ENCODE results near the gene UPK1A. TPM values are rescaled to one million over a fixed set of nuclear protein-coding genes. Genes with fewer than 3 reads are reported as not detected.
"Not testable (repeated sequence)": the region's sequence is repeated elsewhere in the genome, so short reads cannot be mapped to it uniquely, and the experiment has no call there.

Gene UPK1A
- total RNA-seq, 1 experiment from 2014 or later = 0.69 TPM

DNA sequence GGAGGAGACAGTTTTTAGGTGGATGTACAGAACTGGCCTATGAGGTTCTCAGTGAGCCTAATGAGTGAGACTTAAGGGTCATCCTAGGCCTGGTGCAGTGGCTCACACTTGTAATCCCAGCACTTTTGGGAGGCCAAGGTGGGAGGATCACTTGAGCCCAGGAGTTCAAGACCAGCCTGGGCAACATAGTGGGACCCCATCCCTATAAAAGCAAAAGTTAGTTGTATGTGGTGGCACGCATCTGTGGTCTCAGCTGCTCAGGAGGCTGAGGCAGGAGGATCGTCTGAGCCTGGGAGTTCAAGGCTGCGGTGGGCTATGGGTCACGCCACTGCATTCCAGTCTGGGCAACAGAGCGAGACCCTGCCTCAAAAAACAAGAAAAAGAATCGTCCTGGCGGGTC is 57.8 kb downstream of the UPK1A start:
- peaks cover 25% of the 10 kb centered on the region for H3K79me2 ChIP-seq (ENCODE audit: insufficient read depth, low read length)
- DNase-seq (ENCODE audit: low read depth, low spot score); H3K4me3 ChIP-seq (replicated peaks in 1 of 2; ENCODE audit: low read depth in 1 of 2, low read length in 2 of 2); H4K20me1 ChIP-seq (ENCODE audit: insufficient read depth); H3K9ac ChIP-seq (ENCODE audit: low read length); CTCF ChIA-PET; BruUV-seq (replicated peaks); H2AFZ ChIP-seq (ENCODE audit: low read depth, low read length, poor library complexity, severe bottlenecking); H3K4me1 ChIP-seq (ENCODE audit: control insufficient read depth in 1 of 2, insufficient read depth in 2 of 2, low read length in 2 of 2); H3K27ac ChIP-seq (ENCODE audit: low read depth, low read length); RAD21 ChIA-PET (ENCODE audit: low non-redundant PET in 1 of 2, low total read pairs in 2 of 2, uncharacterized antibody in 2 of 2, unreplicated experiment in 2 of 2); ATAC-seq; H3K4me2 ChIP-seq (ENCODE audit: low read length); H3K27me3 ChIP-seq (ENCODE audit: insufficient read depth, low read length); intact Hi-C loops (cut with micrococcal nuclease); H3K9me2 ChIP-seq (ENCODE audit: insufficient read depth); H3K9me3 ChIP-seq (ENCODE audit: control insufficient read depth in 1 of 2, insufficient read depth in 1 of 2, low read depth in 1 of 2, low read length in 2 of 2): not testable (repeated sequence)
- POLR2A ChIA-PET = interaction anchor here (1.0 to 1.3 kb wide), 2 partner anchors 16 to 21 kb away, joined by 3 to 5 read pairs; partner anchors contain the start of genes PSENEN and U2AF1L4
- H3K36me3 ChIP-seq (ENCODE audit: control insufficient read depth in 1 of 2, insufficient read depth in 2 of 2, low read length in 2 of 2) = peaks cover 66 to 69% of the 10 kb centered on the region in 2 experiments

GRCh38 chr19:35724560-35724959 is 58.2 kb downstream of the UPK1A start:
- Histone ChIP-seq H3K9ac (ENCODE audit: low read length) (no peak overlapping the region), H3K27ac (ENCODE audit: low read depth, low read length) (no peak overlapping the region), H3K4me1 (ENCODE audit: control insufficient read depth in 1 of 2, insufficient read depth in 2 of 2, low read length in 2 of 2) (peaks cover under 1% of the 10 kb centered on the region in 2 experiments; a peak in 2 of 4 replicates), H3K4me2 (ENCODE audit: low read length) (no peak overlapping the region), H3K79me2 (ENCODE audit: insufficient read depth, low read length) (peaks cover 21% of the 10 kb centered on the region), H3K27me3 (ENCODE audit: insufficient read depth, low read length) (no peaks in the 10 kb centered on the region), H4K20me1 (ENCODE audit: insufficient read depth) (no peaks in the 10 kb centered on the region), H3K36me3 (ENCODE audit: control insufficient read depth in 1 of 2, insufficient read depth in 2 of 2, low read length in 2 of 2) (peaks cover 68 to 74% of the 10 kb centered on the region in 2 experiments), H3K9me3 (ENCODE audit: control insufficient read depth in 1 of 2, insufficient read depth in 1 of 2, low read depth in 1 of 2, low read length in 2 of 2) (no peaks in the 10 kb centered on the region), H2AFZ (ENCODE audit: low read depth, low read length, poor library complexity, severe bottlenecking) (no peak overlapping the region), H3K9me2 (ENCODE audit: insufficient read depth) (no peaks in the 10 kb centered on the region), H3K4me3 (replicated peaks in 1 of 2; ENCODE audit: low read depth in 1 of 2, low read length in 2 of 2) (no peak overlapping the region)
- intact Hi-C loops (cut with micrococcal nuclease) = no loop called here
- BruUV-seq (replicated peaks) = no TSS peak
- ChIA-PET POLR2A (no interaction called here), CTCF (no interaction called here), RAD21 (ENCODE audit: low non-redundant PET in 1 of 2, low total read pairs in 2 of 2, uncharacterized antibody in 2 of 2, unreplicated experiment in 2 of 2) (no interaction called here)
- no peak for ATAC-seq
- no peak for DNase-seq (ENCODE audit: low read depth, low spot score)
- TF ChIP-seq, protein P1, sequence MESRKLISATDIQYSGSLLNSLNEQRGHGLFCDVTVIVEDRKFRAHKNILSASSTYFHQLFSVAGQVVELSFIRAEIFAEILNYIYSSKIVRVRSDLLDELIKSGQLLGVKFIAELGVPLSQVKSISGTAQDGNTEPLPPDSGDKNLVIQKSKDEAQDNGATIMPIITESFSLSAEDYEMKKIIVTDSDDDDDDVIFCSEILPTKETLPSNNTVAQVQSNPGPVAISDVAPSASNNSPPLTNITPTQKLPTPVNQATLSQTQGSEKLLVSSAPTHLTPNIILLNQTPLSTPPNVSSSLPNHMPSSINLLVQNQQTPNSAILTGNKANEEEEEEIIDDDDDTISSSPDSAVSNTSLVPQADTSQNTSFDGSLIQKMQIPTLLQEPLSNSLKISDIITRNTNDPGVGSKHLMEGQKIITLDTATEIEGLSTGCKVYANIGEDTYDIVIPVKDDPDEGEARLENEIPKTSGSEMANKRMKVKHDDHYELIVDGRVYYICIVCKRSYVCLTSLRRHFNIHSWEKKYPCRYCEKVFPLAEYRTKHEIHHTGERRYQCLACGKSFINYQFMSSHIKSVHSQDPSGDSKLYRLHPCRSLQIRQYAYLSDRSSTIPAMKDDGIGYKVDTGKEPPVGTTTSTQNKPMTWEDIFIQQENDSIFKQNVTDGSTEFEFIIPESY (IDR thresholded peaks at IDR 0.05; ENCODE audit: extremely low read depth, insufficient replicate concordance, low read length) = no peak
- TF ChIP-seq ELF1 (IDR thresholded peaks at IDR 0.05; ENCODE audit: borderline replicate concordance, low read depth) (no peak), POLR2AphosphoS5 (IDR thresholded peaks at IDR 0.05; ENCODE audit: low read depth, low read length) (no peak), SIN3A (IDR thresholded peaks at IDR 0.05; ENCODE audit: low read depth) (no peak), ZFX (IDR thresholded peaks at IDR 0.05) (no peak), EZH2 (IDR thresholded peaks at IDR 0.05) (no peak), YY1 (IDR thresholded peaks at IDR 0.05; ENCODE audit: extremely low read depth, insufficient replicate concordance, low read depth, low read length) (no peak), ATF3 (IDR thresholded peaks at IDR 0.05) (no peak), JUND (IDR thresholded peaks at IDR 0.05) (no peak), TCF7L2 (IDR thresholded peaks at IDR 0.05; ENCODE audit: borderline replicate concordance, extremely low read depth, insufficient read depth, insufficient read length) (no peak), CEBPB (IDR thresholded peaks at IDR 0.05; ENCODE audit: low read depth) (no peak)
- TF ChIP-seq, protein P2, sequence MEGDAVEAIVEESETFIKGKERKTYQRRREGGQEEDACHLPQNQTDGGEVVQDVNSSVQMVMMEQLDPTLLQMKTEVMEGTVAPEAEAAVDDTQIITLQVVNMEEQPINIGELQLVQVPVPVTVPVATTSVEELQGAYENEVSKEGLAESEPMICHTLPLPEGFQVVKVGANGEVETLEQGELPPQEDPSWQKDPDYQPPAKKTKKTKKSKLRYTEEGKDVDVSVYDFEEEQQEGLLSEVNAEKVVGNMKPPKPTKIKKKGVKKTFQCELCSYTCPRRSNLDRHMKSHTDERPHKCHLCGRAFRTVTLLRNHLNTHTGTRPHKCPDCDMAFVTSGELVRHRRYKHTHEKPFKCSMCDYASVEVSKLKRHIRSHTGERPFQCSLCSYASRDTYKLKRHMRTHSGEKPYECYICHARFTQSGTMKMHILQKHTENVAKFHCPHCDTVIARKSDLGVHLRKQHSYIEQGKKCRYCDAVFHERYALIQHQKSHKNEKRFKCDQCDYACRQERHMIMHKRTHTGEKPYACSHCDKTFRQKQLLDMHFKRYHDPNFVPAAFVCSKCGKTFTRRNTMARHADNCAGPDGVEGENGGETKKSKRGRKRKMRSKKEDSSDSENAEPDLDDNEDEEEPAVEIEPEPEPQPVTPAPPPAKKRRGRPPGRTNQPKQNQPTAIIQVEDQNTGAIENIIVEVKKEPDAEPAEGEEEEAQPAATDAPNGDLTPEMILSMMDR (IDR thresholded peaks at IDR 0.05 in 2 of 3, conservative IDR thresholded peaks at IDR 0.05 in 1 of 3; ENCODE audit: borderline replicate concordance in 1 of 3, insufficient read depth in 1 of 3, low read depth in 2 of 3, low read length in 2 of 3) = no peak

All from HCT116 (cell line).